DLD1 (cell line): Measurements from ENCODE around the gene COL4A3.
"Not testable (repeated sequence)": the region's sequence is repeated elsewhere in the genome, so short reads cannot be mapped to it uniquely, and the experiment has no call there.

ENCODE experiments used
- in situ Hi-C: cut with HindIII; loops from 2 replicates; pipeline ENCODE4 v1.10.0; 2017; ENCODE audit warnings: low sequenced_read_pairs

The COL4A3 gene

GRCh38 chr2:227205701-227206100, 41.3 kb downstream of the COL4A3 start:
- in situ Hi-C loops = no loop called here

GRCh38 chr2:227206406-227206805, 42.0 kb downstream of the COL4A3 start:
- in situ Hi-C loops = no loop called here

DNA sequence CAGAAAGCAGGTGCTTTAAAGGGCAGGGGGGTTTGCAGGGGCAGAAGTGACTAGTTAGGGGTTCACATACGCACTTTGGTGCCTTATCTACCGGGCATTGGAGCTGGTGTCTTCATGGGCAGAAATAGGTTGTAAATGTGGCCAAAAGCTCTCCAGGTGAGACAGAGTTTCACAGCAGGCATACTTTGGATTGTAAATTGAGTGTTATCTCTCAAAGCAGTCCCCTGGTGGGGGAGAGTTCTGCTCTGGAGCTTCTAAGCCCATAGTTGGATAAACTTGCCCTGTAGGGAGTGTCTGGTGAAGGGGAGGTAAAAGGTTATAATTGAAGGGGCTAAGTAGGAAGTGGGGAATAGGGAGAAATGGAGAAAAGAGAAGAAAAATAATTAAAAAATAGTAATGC, 43.1 kb downstream of the COL4A3 start:
- in situ Hi-C loops = no loop called here

DNA sequence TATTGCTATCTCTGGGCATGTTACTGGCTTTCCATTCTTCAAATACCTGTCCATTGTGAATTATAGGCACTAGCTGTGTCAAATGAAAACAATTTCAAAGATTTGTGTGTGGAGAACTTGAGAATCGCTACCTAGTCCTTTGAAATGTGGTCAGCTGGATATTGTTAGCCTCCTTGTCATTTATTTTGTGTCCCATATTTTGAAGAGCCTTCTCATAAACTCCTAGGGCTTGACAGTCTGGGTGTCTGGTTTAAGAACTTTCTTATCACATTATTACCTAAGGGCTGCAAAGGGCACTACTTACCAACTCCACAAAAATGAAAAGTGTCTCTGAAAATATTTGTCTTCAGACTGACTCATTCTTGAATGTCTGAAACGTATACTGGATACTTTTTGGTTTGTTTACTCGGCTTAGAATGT, 50.2 kb downstream of the COL4A3 start:
- in situ Hi-C loops = no loop called here

DNA sequence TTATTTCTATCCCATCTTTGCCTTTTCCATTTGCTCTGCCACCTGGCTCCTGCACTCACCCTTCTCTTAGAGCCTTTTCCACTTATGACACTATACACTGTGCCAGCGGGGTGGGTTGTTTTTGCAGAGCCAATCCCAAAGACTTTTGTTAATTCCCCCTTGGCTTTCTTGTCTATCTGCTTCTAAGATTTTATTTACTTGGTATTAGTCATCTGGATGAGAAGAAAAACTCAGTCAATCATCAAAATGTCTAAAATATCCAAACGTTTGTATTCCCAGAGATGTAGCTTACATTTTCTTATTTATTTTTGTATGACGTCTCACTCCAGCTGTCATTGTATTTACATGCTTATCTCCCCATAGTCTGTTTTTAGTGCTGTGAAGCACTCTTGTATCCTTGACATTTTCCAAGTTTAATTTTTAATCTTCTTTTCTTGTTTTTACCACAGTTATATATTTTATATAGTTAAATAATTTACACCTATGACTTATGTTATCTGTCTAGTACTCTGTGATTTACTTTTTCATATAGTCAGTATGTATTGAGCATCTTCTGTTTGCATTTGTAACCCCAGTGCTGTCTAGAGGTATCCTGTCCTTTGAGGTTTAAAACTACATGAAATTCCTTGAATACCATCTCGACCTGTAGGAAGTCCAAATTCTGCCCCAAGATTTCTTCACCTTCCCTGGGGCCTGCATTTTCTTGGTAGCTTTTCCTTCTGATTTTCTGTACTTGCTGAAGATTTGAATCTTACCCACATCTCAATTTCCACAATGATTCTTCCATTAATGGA, 55.1 kb downstream of the COL4A3 start:
- in situ Hi-C loops = no loop called here

GRCh38 chr2:227221120-227221519, 56.7 kb downstream of the COL4A3 start:
- in situ Hi-C loops = no loop called here

GRCh38 chr2:227222292-227222691, 57.9 kb downstream of the COL4A3 start:
- in situ Hi-C loops = no loop called here

DNA sequence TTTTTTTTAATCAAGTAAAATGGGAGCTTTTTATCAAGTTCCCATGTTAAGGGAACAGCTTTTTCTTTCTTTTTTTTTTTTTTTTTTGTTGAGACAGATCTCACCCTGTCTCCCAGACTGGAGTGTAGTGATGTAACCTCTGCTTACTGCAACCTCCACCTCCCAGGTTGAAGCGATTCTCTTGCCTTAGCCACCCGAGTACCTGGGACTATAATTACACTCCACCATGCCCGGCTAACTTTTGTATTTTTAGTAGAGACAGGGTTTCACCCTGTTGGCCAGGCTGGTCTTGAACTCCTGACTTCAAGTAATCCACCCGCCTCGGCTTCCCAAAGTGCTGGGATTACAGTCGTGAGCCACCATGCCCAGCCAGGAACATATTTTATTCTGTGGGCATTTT, 61.2 kb downstream of the COL4A3 start:
- in situ Hi-C loops = not testable (repeated sequence)

- in situ Hi-C loops = no loop called here
Observed at GRCh38 chr2:227228061-227228667, 63.7 kb downstream of the COL4A3 start.

DNA sequence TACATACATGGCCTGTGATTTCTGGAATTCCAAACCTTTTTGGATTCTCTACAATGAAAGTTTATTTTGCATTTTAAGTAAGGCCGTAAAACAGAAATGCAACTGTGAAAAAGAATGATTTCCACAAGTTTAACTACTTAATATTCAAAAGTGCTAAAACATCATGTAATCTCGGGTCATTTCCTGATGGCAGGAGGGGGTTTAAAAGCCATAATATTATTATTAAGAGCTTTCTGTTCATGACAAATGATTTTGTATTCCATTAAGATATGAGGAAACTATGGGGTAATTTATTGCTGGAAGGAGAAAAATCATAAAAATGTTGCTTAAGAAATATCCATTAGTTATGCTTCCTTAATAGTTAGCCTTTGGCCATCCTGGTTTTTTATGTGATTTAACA, 65.7 kb downstream of the COL4A3 start:
- in situ Hi-C loops = no loop called here

GRCh38 chr2:227234429-227234828, 70.0 kb downstream of the COL4A3 start:
- in situ Hi-C loops = no loop called here

GRCh38 chr2:227237786-227238185, 73.4 kb downstream of the COL4A3 start:
- in situ Hi-C loops = no loop called here

- in situ Hi-C loops = no loop called here
Observed at GRCh38 chr2:227238238-227239237, 74.1 kb downstream of the COL4A3 start.

GRCh38 chr2:227241005-227241404, 76.6 kb downstream of the COL4A3 start:
- in situ Hi-C loops = no loop called here

- in situ Hi-C loops = no loop called here
Observed at GRCh38 chr2:227248876-227249275, 84.5 kb downstream of the COL4A3 start.

DNA sequence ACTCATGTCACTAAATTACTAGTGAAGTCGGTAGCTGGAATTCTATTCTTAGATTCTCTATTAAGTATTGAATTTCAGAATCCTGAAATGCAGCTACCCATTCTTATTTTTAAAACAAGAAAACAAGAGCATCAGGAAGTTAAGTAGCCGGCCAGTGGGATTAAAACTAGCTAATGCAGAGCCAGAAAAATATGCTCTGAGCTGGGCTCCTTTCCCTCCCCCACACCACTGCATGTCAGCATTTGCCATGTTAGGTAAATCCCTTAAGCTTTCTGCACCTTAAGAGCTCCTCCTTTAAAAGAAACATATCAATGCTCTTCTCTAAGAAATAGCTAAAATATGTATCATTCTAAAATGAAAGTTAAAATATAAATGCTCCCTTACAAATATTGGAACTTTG, 88.4 kb downstream of the COL4A3 start:
- in situ Hi-C loops = no loop called here

DNA sequence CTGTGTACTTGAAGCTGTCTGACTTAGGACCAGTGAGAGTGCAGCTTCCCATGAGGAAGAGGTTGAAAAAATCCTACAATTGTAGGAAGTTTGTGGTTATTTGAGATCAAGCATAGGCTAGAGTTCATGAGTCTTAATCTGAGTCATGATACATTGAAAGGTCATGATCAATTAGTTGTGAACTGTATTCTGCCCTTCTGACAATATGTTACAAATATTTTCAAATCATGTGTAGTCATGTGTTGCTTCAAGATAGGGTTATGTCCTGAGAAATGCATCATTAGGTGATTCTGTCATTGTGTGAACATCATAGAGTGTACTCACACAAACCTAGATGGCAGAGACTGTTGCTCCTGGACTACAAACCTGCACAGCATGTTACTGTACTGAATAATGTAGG, 92.2 kb downstream of the COL4A3 start:
- in situ Hi-C loops = no loop called here

- in situ Hi-C loops = no loop called here
Observed at GRCh38 chr2:227257820-227258219, 93.4 kb downstream of the COL4A3 start.

- in situ Hi-C loops = no loop called here
Observed at GRCh38 chr2:227260041-227260440, 95.6 kb downstream of the COL4A3 start.

GRCh38 chr2:227267410-227268115, 103.1 kb downstream of the COL4A3 start:
- in situ Hi-C loops = no loop called here

GRCh38 chr2:227280895-227281294, 116.5 kb downstream of the COL4A3 start:
- in situ Hi-C loops = no loop called here
